Kidney glomerular epithelial cell (primary cell): Measurements from ENCODE around the gene NXNL2.

ENCODE experiments used
- DNase-seq: peaks from one replicate; lab custom pipeline; 2025; lab: John Stamatoyannopoulos, UW

The NXNL2 gene

DNA sequence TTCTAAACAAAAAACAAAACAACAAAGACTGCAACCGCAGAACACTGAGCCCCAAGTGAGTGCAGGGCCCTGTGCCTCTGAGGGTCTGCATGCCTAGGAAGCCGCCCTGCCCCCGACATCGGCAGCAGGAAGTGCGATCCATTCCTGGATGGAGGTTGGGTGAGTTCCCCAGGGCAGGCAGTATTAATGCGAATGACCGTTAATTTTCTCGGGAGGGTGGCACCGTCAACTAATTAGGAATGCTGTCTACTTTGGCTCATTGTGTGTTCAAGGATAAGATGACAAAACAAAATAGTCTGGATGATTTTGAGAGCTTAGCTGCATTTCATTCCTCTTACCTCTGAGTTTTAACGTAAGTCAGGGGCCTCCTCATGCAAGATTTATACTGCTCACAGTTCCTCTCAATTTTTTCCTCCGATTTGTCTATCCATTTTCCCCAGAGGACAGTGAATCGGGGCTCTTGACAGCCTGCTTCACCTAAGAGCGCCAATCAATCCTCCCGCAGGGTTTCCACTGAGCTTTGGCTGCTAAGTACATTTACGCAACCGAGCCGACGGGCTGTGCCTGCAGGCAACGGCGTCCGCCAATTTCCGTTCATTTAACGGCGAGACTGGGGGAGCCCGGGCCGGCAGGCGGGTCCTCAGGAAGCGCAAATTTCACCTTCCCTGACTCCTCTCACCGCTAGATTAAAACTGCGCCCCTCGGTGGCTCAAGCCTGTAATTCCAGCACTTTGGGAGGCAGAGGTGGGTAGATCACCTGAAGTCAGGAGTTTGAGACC, 2.9 kb upstream of the NXNL2 start:
- no peak for DNase-seq

DNA sequence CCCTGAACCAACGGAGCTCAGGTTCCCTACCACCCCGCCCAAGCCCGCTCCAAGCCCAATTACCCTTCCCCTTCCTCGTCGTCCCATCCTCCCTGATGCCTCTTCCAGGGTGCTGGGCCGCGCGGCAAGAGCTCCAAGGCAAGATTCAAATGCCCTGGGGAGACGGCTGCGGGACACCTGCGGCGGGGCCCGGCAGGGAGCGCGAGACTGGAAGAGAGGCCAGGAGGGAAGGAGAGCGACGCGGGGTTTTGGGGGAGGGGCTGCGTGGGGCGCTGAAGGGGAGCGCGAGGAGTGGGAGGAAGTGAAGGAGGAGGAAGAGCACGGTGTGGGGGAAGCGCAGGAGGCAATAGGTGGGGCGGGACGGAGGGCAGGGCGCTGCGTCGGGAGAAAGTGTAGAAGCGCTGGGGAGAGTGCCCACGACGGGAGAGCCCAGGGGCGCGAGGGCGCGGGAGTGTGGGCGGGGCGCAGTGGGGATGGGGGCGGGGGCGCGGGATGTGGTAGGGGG, 975 bp upstream of the NXNL2 start:
- peak; percentile 83 for DNase-seq

GRCh38 chr9:88535226-88536022, 446 bp downstream of the NXNL2 start:
- DNase-seq, result no peak

GRCh38 chr9:88536023-88536324, 996 bp downstream of the NXNL2 start:
- peak; percentile 16 for DNase-seq

GRCh38 chr9:88536951-88537760, 2.2 kb downstream of the NXNL2 start:
- DNase-seq, result no peak

- DNase-seq, result peak; percentile 99
Measured at GRCh38 chr9:88537761-88538091, 2.7 kb downstream of the NXNL2 start.

GRCh38 chr9:88538311-88539085, 3.5 kb downstream of the NXNL2 start:
- DNase-seq, result peak; percentile 85

GRCh38 chr9:88539246-88539645, 4.3 kb downstream of the NXNL2 start:
- DNase-seq, result no peak

- no peak for DNase-seq
Measured at GRCh38 chr9:88540251-88540763, 5.3 kb downstream of the NXNL2 start.

DNA sequence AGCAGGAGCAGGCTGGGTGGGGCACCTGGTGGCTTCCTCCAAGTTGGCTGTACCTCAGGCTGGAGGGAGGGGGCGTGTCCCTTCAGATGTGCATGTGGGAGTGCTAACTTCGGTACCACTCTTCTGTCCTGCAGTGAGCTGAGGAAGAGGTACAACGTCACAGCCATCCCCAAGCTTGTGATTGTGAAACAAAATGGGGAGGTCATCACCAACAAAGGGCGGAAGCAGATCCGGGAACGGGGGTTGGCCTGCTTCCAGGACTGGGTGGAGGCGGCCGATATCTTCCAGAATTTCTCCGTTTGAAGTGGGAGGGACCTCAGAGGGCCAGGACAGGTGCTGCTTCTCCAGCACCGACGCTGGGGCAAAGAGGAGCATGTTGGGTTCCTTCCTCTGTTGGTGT, 9.3 kb downstream of the NXNL2 start:
- no peak for DNase-seq

DNA sequence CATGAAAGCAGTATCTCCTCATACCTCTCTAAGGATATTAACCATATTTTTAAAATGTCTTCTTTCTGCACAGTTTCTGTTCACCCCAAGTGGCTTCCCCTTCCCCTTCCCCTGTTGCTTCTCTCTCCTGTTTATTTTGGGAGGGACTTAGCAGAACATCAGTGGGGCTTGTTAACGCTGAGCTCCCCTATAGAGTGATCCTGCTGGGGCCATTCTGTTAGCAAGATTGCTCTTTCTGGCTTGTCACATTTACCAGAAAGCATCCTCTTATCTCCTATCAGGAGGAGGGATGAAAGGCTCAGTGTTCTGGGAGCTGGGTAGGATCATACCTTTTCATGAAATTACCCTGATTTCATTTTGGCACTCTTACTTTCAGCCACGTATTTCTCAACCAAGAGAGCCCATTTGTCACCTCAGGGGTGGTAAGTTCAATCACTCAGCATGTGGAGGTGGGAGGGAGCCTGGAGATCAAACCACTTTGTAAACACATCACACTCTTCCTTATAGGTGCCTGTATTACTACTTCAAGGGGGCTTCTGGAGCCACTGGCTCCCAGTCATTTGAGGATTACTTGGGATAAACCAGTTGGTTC, 16.7 kb downstream of the NXNL2 start:
- DNase-seq, result no peak

DNA sequence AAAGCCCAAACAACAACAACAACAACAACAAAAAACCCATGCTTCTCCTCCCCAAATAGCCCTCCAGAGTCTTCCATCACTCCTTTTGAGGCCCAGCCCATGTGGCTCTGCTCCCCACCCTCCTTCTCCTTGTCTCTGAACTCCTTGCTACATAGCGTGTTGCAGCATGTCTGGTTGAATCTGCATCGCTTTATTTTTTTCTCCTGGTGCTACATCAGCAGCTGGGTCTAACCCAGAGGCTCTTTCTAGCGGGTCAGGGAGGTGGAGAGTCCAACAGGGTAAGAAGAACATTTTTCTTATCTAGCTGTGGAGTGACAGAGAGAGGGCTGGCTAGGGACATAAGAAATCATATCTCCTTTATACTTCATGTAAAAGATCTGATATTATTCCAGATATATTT, 18.4 kb downstream of the NXNL2 start:
- no peak for DNase-seq

DNA sequence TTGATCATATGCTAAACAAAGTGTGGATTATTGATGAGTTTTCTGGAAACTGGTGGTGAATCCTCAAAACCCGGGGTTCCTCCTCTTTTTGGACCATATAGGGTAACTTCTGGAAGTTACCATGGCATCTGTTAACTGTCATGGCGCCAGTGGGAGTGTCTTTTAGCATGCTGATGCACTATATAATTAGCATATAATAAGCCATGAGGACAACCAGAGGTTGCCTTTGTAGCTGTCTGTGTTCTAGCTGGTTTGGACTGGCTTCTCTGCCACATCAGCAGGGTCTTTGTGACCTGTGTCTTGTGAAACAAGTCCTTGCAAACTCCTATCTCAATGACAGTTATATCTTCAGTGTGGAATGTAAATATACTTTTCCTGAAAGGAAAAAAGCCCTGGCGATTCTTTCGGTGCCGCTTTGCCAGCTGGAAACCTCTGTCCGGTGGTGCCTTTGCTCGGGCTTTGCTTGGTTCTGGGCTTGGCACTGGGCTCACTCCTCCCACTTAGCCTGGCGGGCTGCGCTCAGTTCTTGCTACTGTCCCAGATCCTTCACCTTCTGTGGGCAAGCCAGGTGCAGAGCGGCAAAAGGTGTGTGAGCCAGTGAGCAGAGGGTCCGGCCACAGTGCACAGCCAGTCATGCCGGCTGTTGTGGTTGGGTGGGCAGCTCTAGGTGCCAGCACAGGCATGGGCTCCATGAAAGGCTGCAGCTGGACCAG, 20.4 kb downstream of the NXNL2 start:
- DNase-seq, result no peak

DNA sequence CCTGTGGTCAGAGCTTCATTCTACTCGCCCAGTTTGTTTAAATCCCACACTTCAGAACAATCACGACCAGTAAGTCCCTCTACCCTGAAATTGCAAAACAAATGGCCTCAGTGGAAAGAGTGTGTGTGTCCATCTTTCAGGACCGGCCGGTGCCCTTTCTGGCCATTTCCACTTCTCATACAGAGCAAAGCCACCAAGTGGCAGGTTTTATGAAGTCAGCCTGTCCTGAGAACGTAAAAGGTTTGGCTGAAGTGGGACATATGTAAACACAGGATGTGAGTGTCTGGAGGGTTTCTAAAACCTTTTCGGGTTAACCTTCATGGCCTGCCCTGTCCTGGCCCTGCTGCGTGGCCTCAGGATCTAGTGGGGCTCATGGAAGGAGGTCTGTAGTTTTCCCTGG, 24.7 kb downstream of the NXNL2 start:
- no peak for DNase-seq

DNA sequence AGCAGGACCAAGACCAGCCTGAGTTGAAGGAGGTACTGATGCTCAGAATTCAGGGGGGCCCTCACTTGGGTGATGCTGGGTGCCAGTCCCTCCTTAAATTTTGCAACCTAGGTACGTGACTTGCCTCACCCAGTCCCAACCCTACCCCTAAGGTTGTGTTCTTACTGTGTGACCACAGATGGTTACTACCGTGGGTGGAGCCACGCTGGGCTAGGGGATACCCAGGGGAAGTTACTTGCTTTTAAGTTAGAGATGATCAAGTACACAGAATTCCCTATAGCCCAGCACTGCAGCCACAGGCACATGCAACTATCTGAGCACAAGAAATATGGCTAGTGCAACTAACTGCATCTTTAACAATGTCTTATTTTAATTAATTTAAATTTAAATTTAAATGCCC, 32.9 kb downstream of the NXNL2 start:
- no peak for DNase-seq

DNA sequence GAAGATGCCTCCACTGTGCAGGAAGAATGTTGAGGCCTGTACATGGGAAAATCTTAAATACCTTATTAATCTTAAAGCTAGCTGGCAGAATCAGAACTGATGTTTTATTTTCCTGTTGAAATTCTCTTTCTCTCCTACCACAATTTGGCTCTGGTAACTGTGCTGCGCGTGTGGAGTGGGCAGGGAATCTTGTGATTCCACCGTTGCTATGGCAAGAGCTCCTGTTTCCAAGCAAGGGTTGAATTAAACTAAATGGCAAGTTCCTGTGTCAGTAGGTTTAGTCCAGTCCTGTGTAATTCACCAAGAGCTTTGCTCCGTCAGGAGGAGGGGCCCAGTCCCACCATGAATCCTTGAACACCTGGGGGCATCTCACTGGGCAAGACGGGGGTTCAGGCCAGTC, 36.4 kb downstream of the NXNL2 start:
- DNase-seq, result no peak

GRCh38 chr9:88572684-88573083, 37.7 kb downstream of the NXNL2 start:
- DNase-seq, result no peak

GRCh38 chr9:88574953-88575352, 40.0 kb downstream of the NXNL2 start:
- DNase-seq, result no peak

GRCh38 chr9:88577256-88578120, 42.5 kb downstream of the NXNL2 start:
- no peak for DNase-seq
